ENCODE measurements around the gene FMR1.

DNA sequence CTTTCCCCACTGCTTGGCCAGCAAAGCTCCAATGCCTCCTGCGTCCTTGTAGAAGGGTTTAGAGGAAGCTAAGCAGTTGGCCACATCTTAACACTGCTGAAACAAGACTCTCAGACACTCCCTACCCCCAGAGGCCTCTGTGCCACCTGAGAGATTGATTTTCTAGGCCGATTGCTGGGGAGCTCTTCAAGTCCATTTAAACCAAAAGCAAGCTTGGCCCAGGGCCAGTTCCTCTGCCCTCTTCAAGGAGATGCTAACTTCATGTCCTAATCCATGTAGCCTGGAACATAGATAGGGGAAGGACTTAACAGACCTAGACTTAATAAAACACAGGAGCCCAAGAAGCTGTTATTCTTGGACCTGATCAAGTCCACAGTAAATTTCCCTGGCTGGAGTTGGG, 42.3 kb downstream of the FMR1 start:
- TF ChIP-seq, protein P1, sequence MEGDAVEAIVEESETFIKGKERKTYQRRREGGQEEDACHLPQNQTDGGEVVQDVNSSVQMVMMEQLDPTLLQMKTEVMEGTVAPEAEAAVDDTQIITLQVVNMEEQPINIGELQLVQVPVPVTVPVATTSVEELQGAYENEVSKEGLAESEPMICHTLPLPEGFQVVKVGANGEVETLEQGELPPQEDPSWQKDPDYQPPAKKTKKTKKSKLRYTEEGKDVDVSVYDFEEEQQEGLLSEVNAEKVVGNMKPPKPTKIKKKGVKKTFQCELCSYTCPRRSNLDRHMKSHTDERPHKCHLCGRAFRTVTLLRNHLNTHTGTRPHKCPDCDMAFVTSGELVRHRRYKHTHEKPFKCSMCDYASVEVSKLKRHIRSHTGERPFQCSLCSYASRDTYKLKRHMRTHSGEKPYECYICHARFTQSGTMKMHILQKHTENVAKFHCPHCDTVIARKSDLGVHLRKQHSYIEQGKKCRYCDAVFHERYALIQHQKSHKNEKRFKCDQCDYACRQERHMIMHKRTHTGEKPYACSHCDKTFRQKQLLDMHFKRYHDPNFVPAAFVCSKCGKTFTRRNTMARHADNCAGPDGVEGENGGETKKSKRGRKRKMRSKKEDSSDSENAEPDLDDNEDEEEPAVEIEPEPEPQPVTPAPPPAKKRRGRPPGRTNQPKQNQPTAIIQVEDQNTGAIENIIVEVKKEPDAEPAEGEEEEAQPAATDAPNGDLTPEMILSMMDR (IDR thresholded peaks at IDR 0.05): no peak
- TF ChIP-seq POLR2A (IDR thresholded peaks at IDR 0.05): no peak

All from testis (tissue), 2 donors.